ENCODE measurements around the gene PRPF38B.

DNA sequence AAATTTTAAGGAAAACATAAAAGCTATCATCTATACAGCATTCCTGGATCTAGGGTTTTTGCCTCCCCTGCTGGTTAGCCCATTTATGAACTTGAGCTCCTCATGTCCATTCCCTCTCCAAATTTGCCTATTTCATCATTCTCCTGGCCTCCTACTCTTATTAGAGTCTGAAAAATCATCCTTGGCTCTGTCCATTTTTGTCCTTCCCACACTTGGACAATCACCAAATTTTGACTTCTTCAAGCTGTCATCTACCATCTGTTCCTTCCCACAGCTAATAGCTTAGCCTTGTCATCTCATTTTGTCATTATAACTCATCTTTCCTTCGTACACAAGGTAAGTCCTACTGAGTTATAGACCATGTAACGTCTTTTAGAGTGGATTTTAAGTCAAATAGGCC is 29.0 kb upstream of the PRPF38B start:
- TF ChIP-seq, protein P1, sequence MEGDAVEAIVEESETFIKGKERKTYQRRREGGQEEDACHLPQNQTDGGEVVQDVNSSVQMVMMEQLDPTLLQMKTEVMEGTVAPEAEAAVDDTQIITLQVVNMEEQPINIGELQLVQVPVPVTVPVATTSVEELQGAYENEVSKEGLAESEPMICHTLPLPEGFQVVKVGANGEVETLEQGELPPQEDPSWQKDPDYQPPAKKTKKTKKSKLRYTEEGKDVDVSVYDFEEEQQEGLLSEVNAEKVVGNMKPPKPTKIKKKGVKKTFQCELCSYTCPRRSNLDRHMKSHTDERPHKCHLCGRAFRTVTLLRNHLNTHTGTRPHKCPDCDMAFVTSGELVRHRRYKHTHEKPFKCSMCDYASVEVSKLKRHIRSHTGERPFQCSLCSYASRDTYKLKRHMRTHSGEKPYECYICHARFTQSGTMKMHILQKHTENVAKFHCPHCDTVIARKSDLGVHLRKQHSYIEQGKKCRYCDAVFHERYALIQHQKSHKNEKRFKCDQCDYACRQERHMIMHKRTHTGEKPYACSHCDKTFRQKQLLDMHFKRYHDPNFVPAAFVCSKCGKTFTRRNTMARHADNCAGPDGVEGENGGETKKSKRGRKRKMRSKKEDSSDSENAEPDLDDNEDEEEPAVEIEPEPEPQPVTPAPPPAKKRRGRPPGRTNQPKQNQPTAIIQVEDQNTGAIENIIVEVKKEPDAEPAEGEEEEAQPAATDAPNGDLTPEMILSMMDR (conservative IDR thresholded peaks at IDR 0.05; ENCODE audit: low read depth, low read length): no peak
- TF ChIP-seq RAD21 (IDR thresholded peaks at IDR 0.05; ENCODE audit: low read length) (no peak), POLR2A (IDR thresholded peaks at IDR 0.05; ENCODE audit: low read depth, low read length) (no peak), MAFK (IDR thresholded peaks at IDR 0.05; ENCODE audit: low read depth, low read length) (no peak), MAZ (IDR thresholded peaks at IDR 0.05; ENCODE audit: borderline replicate concordance, low read depth, low read length) (no peak)

Data from IMR-90 (cell line).